Endothelial cell of umbilical vein (primary cell): ENCODE measurements around the gene SLC35E3. TPM values are rescaled to one million over a fixed set of nuclear protein-coding genes. Genes with fewer than 3 reads are reported as not detected.

Experiments
- BruUV-seq: library from RNA; stranded (reverse); fragments of 400-500 nt; replicated peaks from 2 replicates; lab custom pipeline; 2021; lab: Mats Ljungman, UMichigan
- CTCF ChIA-PET: fragments of 300-600, 350-600 bp; sonication (Branson Sonifier 250); formaldehyde crosslinking; loops from one replicate; lab custom pipeline; 2021; ENCODE audit warnings: antibody characterized with exemption, inconsistent platforms; lab: Charles Lee
- POLR2A ChIA-PET: fragments of 300-600, 350-600 bp; sonication (Branson Sonifier 250); formaldehyde crosslinking; loops from one replicate; lab custom pipeline; 2021; ENCODE audit warnings: antibody characterized with exemption, inconsistent platforms; lab: Charles Lee
- DNase-seq: peaks from one replicate; pipeline ENCODE4 v3.0.0-alpha.2; 2011; ENCODE audit warnings: low read depth, low spot score
- FAIRE-seq: peaks from 2 replicates; lab custom pipeline; 2011; peaks lifted over from hg19 to GRCh38; lab: Jason Lieb, UNC
- H2AFZ ChIP-seq: 2 replicates; pipeline ENCODE4 v1.6.0; 2012; ENCODE audit warnings: low read depth, low read length, control low read depth, inconsistent platforms
- H3K27ac ChIP-seq: 2 replicates; pipeline ENCODE4 v1.5.1; 2011; ENCODE audit warnings: low read depth, mild to moderate bottlenecking, control low read depth, low read length, moderate library complexity; ENCODE audit not compliant: insufficient read depth
- H3K27me3 ChIP-seq, 2 experiments: 2 replicates each; pipeline versions ENCODE4 v1.6.0 to v1.6.1; 2011; ENCODE audit warnings: low read length in 2 of 2, mixed read lengths in 1 of 2; ENCODE audit not compliant: control insufficient read depth in 2 of 2, insufficient read depth in 2 of 2
- H3K36me3 ChIP-seq, 2 experiments: 2 replicates in 1 of 2; 3 replicates in 1 of 2; pipeline ENCODE4 v1.5.1; 2011; ENCODE audit warnings: low read length in 2 of 2, mild to moderate bottlenecking in 1 of 2, moderate library complexity in 1 of 2; ENCODE audit not compliant: control insufficient read depth in 2 of 2, insufficient read depth in 2 of 2; ENCODE audit errors: extremely low read depth in 1 of 2
- H3K4me1 ChIP-seq: 3 replicates; pipeline ENCODE4 v1.5.1; 2011; ENCODE audit warnings: mild to moderate bottlenecking, low read length; ENCODE audit not compliant: control insufficient read depth, insufficient read depth; ENCODE audit errors: extremely low read depth
- H3K4me2 ChIP-seq: 2 replicates; pipeline ENCODE4 v1.6.1; 2011; ENCODE audit warnings: low read length, control low read depth, mixed read lengths; ENCODE audit not compliant: insufficient read depth
- H3K4me3 ChIP-seq, 3 experiments: fragments of 200-600 bp in 1 of 3; sonication (generic), shearing (Covaris generic) in 1 of 3; replicated peaks in 1 of 3; 2 replicates each; pipeline ENCODE4 v1.5.1; 2011 to 2016; ENCODE audit warnings: control low read depth in 3 of 3, low read length in 3 of 3, mild to moderate bottlenecking in 2 of 3, inconsistent platforms in 1 of 3, low read depth in 1 of 3, moderate library complexity in 1 of 3; ENCODE audit not compliant: insufficient read depth in 1 of 3
- H3K79me2 ChIP-seq: 2 replicates; pipeline ENCODE4 v1.6.0; 2012; ENCODE audit warnings: low read length, inconsistent platforms; ENCODE audit not compliant: control insufficient read depth, insufficient read depth
- H3K9ac ChIP-seq: replicated peaks from 2 replicates; pipeline ENCODE3; 2011; ENCODE audit warnings: low read length, control low read depth; ENCODE audit not compliant: insufficient read depth; ENCODE audit errors: extremely low read depth
- H3K9me1 ChIP-seq: replicated peaks from 3 replicates; pipeline ENCODE4 v1.6.0; 2011; ENCODE audit warnings: mild to moderate bottlenecking, low read length; ENCODE audit not compliant: control insufficient read depth, insufficient read depth; ENCODE audit errors: extremely low read depth
- H3K9me3 ChIP-seq: replicated peaks from 2 replicates; pipeline ENCODE4 v1.5.1; 2012; ENCODE audit warnings: low read length, inconsistent platforms; ENCODE audit not compliant: control insufficient read depth, insufficient read depth
- H4K20me1 ChIP-seq: replicated peaks from 2 replicates; pipeline ENCODE3; 2011; ENCODE audit warnings: mild to moderate bottlenecking, low read length; ENCODE audit not compliant: control insufficient read depth, insufficient read depth; ENCODE audit errors: extremely low read depth
- CTCF ChIP-seq, 2 donors: IDR thresholded peaks; 1 replicate in 1 of 2; 2 replicates in 1 of 2; pipeline ENCODE4 v1.5.1; 2011; ENCODE audit warnings: low read length in 2 of 2, mild to moderate bottlenecking in 2 of 2, moderate library complexity in 2 of 2, control low read depth in 1 of 2, inconsistent platforms in 1 of 2, low read depth in 1 of 2; ENCODE audit not compliant: insufficient read depth in 1 of 2; ENCODE audit errors: extremely low read depth in 1 of 2
- EZH2 ChIP-seq: IDR thresholded peaks from 2 replicates; pipeline ENCODE4 v1.6.1; 2012; ENCODE audit warnings: borderline replicate concordance, low read depth, mild to moderate bottlenecking, moderate library complexity, low read length, inconsistent platforms; ENCODE audit not compliant: severe bottlenecking
- FOS ChIP-seq: IDR thresholded peaks from 2 replicates; pipeline ENCODE4 v1.6.1; 2011; ENCODE audit warnings: mild to moderate bottlenecking, low read length, moderate library complexity, borderline replicate concordance; ENCODE audit not compliant: insufficient read depth
- GATA2 ChIP-seq: IDR thresholded peaks from 2 replicates; pipeline ENCODE4 v1.7.0; 2011; ENCODE audit warnings: low read depth, mild to moderate bottlenecking, moderate library complexity, mixed read lengths, low read length; ENCODE audit not compliant: insufficient read length, insufficient read depth
- JUN ChIP-seq: IDR thresholded peaks from 2 replicates; pipeline ENCODE4 v1.6.1; 2011; ENCODE audit warnings: borderline replicate concordance, low read depth; ENCODE audit not compliant: insufficient read length, insufficient read depth
- MAX ChIP-seq: IDR thresholded peaks from 2 replicates; pipeline ENCODE4 v1.6.1; 2011; ENCODE audit not compliant: insufficient read depth, insufficient read length
- MYC ChIP-seq: IDR thresholded peaks from one replicate; pipeline ENCODE4 v1.6.1; 2011; ENCODE audit warnings: mild to moderate bottlenecking, low read depth, low read length
- POLR2A ChIP-seq: IDR thresholded peaks from 2 replicates; pipeline ENCODE4 v1.6.1; 2012; ENCODE audit warnings: low read depth, mild to moderate bottlenecking, control low read depth, low read length
- POLR2AphosphoS5 ChIP-seq: IDR thresholded peaks from 2 replicates; pipeline ENCODE4 v1.6.1; 2012; ENCODE audit warnings: low read depth, mild to moderate bottlenecking, control low read depth, low read length, moderate library complexity; ENCODE audit not compliant: insufficient read depth
- dilution Hi-C: fragments of 300-500 bp; cut with MboI; formaldehyde crosslinking; loops from one replicate; pipeline ENCODE4 v1.15.0; 2019; ENCODE audit warnings: low sequenced_read_pairs; ENCODE audit not compliant: extremely low pct_ligation_motif_present
- intact Hi-C: fragments of 100-400 bp; cut with micrococcal nuclease; formaldehyde crosslinking; loops from one replicate; pipeline ENCODE4 v1.10.0; 2022
- polyA plus RNA-seq, 4 experiments: library from polyadenylated mRNA; depleted of rRNA in 3 of 4; stranded (reverse) in 3 of 4; unstranded in 1 of 4; fragments of >200 nt; gene quantifications; 2 replicates each; pipeline versions ENCODE4 v1.2.1 to v1.2.3, GENCODE V29; 2011 to 2012; ENCODE audit warnings: missing spikeins in 1 of 4
- total RNA-seq: library from RNA; stranded (reverse); gene quantifications from 2 replicates; pipeline ENCODE4 v1.2.3, GENCODE V29; 2021

Gene SLC35E3
- total and polyA plus RNA-seq, 2 donors (not counting 3 experiments of a cell fraction or from before 2014, with no cell fraction given), result 8.1 to 13.8 TPM

- CTCF ChIA-PET, result interaction anchor here (1.5 kb wide), 2 partner anchors 13 to 48 kb away, joined by 5 to 8 read pairs; partner anchors contain the start of genes MDM2 and SLC35E3
- H3K4me3 ChIP-seq, result no peak overlapping the region
- H3K27me3 ChIP-seq, result no peaks in the 10 kb centered on the region
- TF ChIP-seq CTCF (IDR thresholded peaks at IDR 0.05; ENCODE audit: extremely low read depth in 1 of 2, insufficient read depth in 1 of 2, low read depth in 1 of 2, low read length in 2 of 2), result no peak
- no peak for TF ChIP-seq FOS
- no peak for TF ChIP-seq POLR2AphosphoS5
- no peak for TF ChIP-seq JUN
- no peak for TF ChIP-seq EZH2
- no peak for TF ChIP-seq MAX
- no peak for TF ChIP-seq MYC
- no peak for TF ChIP-seq GATA2
- TF ChIP-seq POLR2A, result no peak
- H3K27ac ChIP-seq, result no peak overlapping the region
- no peaks in the 10 kb centered on the region for H4K20me1 ChIP-seq
- no peak overlapping the region for H3K4me2 ChIP-seq
- dilution Hi-C loops, result no loop called here
- no peaks in the 10 kb centered on the region for H3K36me3 ChIP-seq
- H3K79me2 ChIP-seq, result no peaks in the 10 kb centered on the region
- intact Hi-C loops, result no loop called here
- FAIRE-seq (no peak), DNase-seq (no peak)
- no peak overlapping the region for H2AFZ ChIP-seq
- BruUV-seq, result no TSS peak
- no peaks in the 10 kb centered on the region for H3K9me1 ChIP-seq
- H3K9ac ChIP-seq, result no peak overlapping the region
- POLR2A ChIA-PET, result no interaction called here
- no peaks in the 10 kb centered on the region for H3K9me3 ChIP-seq
- no peaks in the 10 kb centered on the region for H3K4me1 ChIP-seq
Measured at GRCh38 chr12:68793975-68794652, 48.1 kb downstream of the SLC35E3 start.
